C4-2B (cell line): Measurements from ENCODE around the gene NBAS.
"Not testable (repeated sequence)": the region's sequence is repeated elsewhere in the genome, so short reads cannot be mapped to it uniquely, and the experiment has no call there.

Experiments
- H3K27ac ChIP-seq: fragments of 450-650 bp; 2 replicates; pipeline ENCODE4 v1.5.1; 2017
- CTCF ChIP-seq: fragments of 450-650 bp; conservative IDR thresholded peaks from 2 replicates; pipeline ENCODE4 v1.5.1; 2017; ENCODE audit warnings: mild to moderate bottlenecking
- ZFX ChIP-seq: fragments of 450-650 bp; IDR thresholded peaks from 2 replicates; pipeline ENCODE4 v1.6.1; 2017

Gene NBAS

GRCh38 chr2:15504882-15505663, 56.1 kb downstream of the NBAS start:
- H3K27ac ChIP-seq: no peak overlapping the region
- TF ChIP-seq ZFX (no peak), CTCF (no peak)

GRCh38 chr2:15499251-15499650, 61.9 kb downstream of the NBAS start:
- H3K27ac ChIP-seq: not testable (repeated sequence)

DNA sequence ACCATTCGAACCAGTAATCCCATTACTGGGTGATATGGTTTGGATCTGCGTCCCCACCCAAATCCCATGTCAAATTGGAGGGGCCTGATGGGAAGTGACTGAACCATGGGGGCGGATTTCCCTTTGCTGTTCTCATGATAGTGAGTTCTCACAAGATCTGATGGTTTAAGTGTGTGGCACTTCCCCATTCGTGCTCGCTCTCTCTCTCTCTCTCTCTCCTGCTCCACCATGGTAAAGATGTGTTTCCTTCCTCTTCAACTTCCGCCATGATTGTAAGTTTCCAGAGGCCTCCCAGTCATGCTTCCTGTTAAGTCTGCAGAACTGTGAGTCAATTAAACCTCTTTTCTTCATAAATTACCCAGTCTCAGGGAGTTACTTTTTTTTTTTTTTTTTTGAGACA, 62.6 kb downstream of the NBAS start:
- H3K27ac ChIP-seq: no peak overlapping the region
- no peak for TF ChIP-seq CTCF
- TF ChIP-seq ZFX: no peak

DNA sequence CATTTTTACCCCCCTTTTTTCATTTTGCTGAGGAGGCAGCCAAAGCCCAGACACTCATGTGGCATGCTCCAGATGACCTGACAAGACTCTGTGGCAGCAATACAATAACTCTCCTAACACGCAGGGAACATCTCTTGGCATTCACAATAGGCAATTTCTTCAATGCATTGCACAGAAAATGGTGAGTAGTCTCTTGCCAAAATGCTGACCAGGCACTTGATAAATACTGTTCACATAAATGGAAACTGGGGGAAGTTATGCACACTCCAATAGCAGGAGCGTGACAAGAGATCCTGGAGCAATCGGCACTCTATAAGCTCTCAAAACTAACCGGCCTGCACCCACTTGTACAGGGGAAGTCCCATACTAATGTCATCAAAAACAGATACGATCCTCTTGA, 66.3 kb downstream of the NBAS start:
- TF ChIP-seq CTCF (no peak), ZFX (no peak)
- no peak overlapping the region for H3K27ac ChIP-seq

DNA sequence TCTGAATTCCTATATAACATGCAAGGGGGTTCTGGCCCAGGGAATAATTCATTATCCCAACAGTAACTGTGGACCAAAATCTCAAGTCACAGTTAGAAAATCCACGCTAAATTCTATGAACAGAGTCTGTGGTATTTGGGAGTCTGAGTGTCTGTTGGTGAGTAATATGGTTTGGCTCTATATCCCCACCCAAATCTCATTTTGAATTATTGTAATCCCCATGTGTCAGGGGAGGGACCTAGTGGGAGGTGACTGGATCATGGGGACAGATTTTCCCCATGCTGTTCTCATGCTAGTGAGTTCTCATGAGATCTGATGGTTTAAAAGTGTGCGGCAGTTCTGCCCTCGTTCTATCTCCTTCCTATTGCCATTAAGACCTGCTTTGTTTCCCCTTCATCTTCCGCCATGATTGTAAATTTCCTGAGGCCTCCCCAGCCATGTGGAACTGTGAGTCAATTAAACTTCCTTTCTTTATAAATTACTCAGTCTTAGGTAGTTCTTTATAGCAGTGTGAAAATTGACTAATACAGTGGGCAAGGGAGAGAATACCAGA, 68.3 kb downstream of the NBAS start:
- H3K27ac ChIP-seq: no peak overlapping the region
- TF ChIP-seq ZFX: no peak
- no peak for TF ChIP-seq CTCF

DNA sequence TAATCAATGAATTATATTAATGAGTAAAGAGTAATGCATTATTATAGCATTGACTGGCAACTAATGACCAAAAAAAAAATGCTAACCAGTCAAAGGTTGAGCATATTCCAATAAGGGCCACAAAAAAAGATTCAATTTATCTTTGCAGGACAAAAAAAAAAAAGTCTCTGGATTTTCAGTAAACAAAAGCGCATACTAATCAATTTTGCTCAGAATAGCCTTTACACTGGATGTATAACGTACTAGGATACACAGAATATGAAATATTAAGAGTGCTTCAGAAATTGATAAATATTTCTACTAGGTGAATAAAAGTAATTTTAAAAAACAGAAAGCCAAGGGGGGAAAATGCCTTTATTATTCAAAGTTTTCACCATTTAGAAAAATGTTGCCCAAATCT, 74.4 kb downstream of the NBAS start:
- no peak overlapping the region for H3K27ac ChIP-seq
- TF ChIP-seq ZFX: no peak
- no peak for TF ChIP-seq CTCF

GRCh38 chr2:15485949-15486348, 75.2 kb downstream of the NBAS start:
- TF ChIP-seq CTCF (no peak), ZFX (no peak)
- no peak overlapping the region for H3K27ac ChIP-seq

GRCh38 chr2:15481000-15481399, 80.1 kb downstream of the NBAS start:
- no peak overlapping the region for H3K27ac ChIP-seq
- TF ChIP-seq ZFX: no peak
- TF ChIP-seq CTCF: no peak
